ENCODE data around the gene PRPH2. TPM values are rescaled to one million over a fixed set of nuclear protein-coding genes. Genes with fewer than 3 reads are reported as not detected.

PRPH2 gene
- total and polyA plus RNA-seq, 2 experiments from 2014 or later = not detected

DNA sequence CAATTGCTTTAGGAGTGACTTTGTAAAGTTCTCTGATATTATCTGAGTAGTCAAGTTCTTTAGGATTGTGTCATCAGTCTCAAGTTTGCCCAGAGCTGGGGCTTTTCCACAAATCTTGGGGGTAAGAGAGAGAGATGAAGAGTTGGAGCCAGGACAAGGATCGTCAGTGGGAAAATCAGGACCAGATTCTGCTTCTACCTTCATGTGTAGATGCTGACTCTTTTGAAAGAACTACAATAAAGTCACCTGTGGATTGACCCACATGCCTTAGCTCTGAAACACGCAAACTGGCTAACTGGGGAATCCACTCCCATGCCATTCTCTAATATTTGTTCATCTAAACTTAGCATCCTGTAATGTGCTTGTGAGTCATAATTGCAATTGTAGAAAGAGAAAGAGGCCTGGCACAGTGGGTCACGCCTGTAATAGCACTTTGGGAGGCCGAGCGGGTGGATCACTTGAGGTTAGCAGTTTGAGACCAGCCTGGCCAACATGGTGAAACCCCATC, 43.8 kb upstream of the PRPH2 start:
- H3K79me2 ChIP-seq = no peaks in the 10 kb centered on the region
- peaks cover 3% of the 10 kb centered on the region for H3K4me1 ChIP-seq (ENCODE audit: insufficient read depth)
- no peaks in the 10 kb centered on the region for H3K9me3 ChIP-seq (ENCODE audit: low read depth)
- H3K27me3 ChIP-seq = no peaks in the 10 kb centered on the region
- no peak overlapping the region for H3K4me3 ChIP-seq
- WGBS (ENCODE audit: low lambda C conversion rate, missing lambda C conversion rate) = 97% methylated on average over 5 of the region's 5 CpGs
- DNase-seq (ENCODE audit: low spot score) = no peak
- no peak overlapping the region for H2AFZ ChIP-seq
- TF ChIP-seq EZH2phosphoT487 (IDR thresholded peaks at IDR 0.05; ENCODE audit: low read depth, severe bottlenecking, unreplicated experiment) (no peak), EZH2 (IDR thresholded peaks at IDR 0.05; ENCODE audit: borderline replicate concordance) (no peak), CTCF (IDR thresholded peaks at IDR 0.05; ENCODE audit: poor library complexity) (no peak)
- H4K20me1 ChIP-seq (ENCODE audit: insufficient read depth, poor library complexity, severe bottlenecking) = no peaks in the 10 kb centered on the region
- no peaks in the 10 kb centered on the region for H3K36me3 ChIP-seq (replicated peaks; ENCODE audit: insufficient read depth, low read depth)
- no peak overlapping the region for H3K4me2 ChIP-seq
- H3K27ac ChIP-seq = no peak overlapping the region
- H3K9me2 ChIP-seq (replicated peaks; ENCODE audit: insufficient read depth) = no peaks in the 10 kb centered on the region

DNA sequence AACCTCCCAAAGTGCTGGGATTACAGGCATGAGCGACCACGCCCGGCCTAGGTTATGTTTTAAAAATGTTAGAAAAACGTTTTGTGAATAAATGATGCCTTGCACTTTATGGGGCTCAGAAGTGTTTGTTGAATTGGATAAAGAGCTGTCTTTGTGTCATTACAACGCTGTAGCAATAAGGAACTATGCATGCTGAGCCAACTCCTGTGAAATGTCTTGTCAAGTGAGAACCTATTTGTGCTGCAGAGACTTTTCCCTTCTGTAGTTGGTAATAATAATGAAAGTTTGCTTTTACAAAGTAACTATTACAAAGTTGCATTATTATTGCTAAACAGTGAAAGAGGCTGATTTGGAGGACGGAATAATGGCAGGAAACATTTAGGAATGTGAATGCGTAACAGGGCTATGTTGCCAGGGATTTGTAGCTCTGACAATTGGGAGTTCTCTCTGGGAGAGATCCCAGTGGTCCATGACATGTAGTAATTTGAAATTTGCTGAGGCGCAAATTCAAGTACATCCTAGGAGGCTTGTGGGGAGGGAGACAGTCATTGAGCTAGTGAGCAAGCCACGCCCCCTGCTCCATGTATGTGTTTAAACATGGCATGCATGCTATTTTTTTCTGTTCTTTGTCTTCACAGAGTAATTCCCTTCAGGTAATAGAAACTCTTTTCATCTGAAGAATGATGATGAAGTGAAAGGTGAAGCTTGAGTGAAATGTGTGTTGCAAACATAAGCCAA, 42.7 kb upstream of the PRPH2 start:
- no peaks in the 10 kb centered on the region for H3K36me3 ChIP-seq (replicated peaks; ENCODE audit: insufficient read depth, low read depth)
- H4K20me1 ChIP-seq (ENCODE audit: insufficient read depth, poor library complexity, severe bottlenecking) = no peaks in the 10 kb centered on the region
- no peak overlapping the region for H3K27ac ChIP-seq
- H3K9me2 ChIP-seq (replicated peaks; ENCODE audit: insufficient read depth) = no peaks in the 10 kb centered on the region
- H3K79me2 ChIP-seq = no peaks in the 10 kb centered on the region
- H3K4me3 ChIP-seq = no peak overlapping the region
- H3K27me3 ChIP-seq = no peaks in the 10 kb centered on the region
- no peak for DNase-seq (ENCODE audit: low spot score)
- H3K4me1 ChIP-seq (ENCODE audit: insufficient read depth) = no peaks in the 10 kb centered on the region
- 93% methylated on average over 9 of the region's 9 CpGs for WGBS (ENCODE audit: low lambda C conversion rate, missing lambda C conversion rate)
- no peaks in the 10 kb centered on the region for H3K9me3 ChIP-seq (ENCODE audit: low read depth)
- TF ChIP-seq EZH2 (IDR thresholded peaks at IDR 0.05; ENCODE audit: borderline replicate concordance) (no peak), EZH2phosphoT487 (IDR thresholded peaks at IDR 0.05; ENCODE audit: low read depth, severe bottlenecking, unreplicated experiment) (no peak), CTCF (IDR thresholded peaks at IDR 0.05; ENCODE audit: poor library complexity) (no peak)
- no peak overlapping the region for H3K4me2 ChIP-seq
- H2AFZ ChIP-seq = no peak overlapping the region

- no peaks in the 10 kb centered on the region for H3K27me3 ChIP-seq
- DNase-seq (ENCODE audit: low spot score) = no peak
- WGBS (ENCODE audit: low lambda C conversion rate, missing lambda C conversion rate) = 52% methylated on average over 3 of the region's 3 CpGs
- no peak overlapping the region for H2AFZ ChIP-seq
- H3K4me2 ChIP-seq = no peak overlapping the region
- H3K36me3 ChIP-seq (replicated peaks; ENCODE audit: insufficient read depth, low read depth) = no peaks in the 10 kb centered on the region
- H3K9me2 ChIP-seq (replicated peaks; ENCODE audit: insufficient read depth) = no peaks in the 10 kb centered on the region
- no peaks in the 10 kb centered on the region for H4K20me1 ChIP-seq (ENCODE audit: insufficient read depth, poor library complexity, severe bottlenecking)
- TF ChIP-seq CTCF (IDR thresholded peaks at IDR 0.05; ENCODE audit: poor library complexity) = no peak
- TF ChIP-seq EZH2 (IDR thresholded peaks at IDR 0.05; ENCODE audit: borderline replicate concordance) = no peak
- no peak for TF ChIP-seq EZH2phosphoT487 (IDR thresholded peaks at IDR 0.05; ENCODE audit: low read depth, severe bottlenecking, unreplicated experiment)
- peak overlapping the region; percentile 41 for H3K27ac ChIP-seq
- H3K9me3 ChIP-seq (ENCODE audit: low read depth) = no peaks in the 10 kb centered on the region
- no peak overlapping the region for H3K4me3 ChIP-seq
- H3K79me2 ChIP-seq = no peaks in the 10 kb centered on the region
- H3K4me1 ChIP-seq (ENCODE audit: insufficient read depth) = no peaks in the 10 kb centered on the region
These were observed 40.6 kb upstream of the PRPH2 start for GRCh38 chr6:42762950-42763349.
